Mucosa of descending colon (tissue), 3 donors: ENCODE results near the gene CNTN4. TPM values are rescaled to one million over a fixed set of nuclear protein-coding genes. Genes with fewer than 3 reads are reported as not detected.

Experiments used
- ATAC-seq: fragments of 200-7000 bp; cut with Tn5 transposase; one replicate; pipeline ENCODE4 v1.9.1; 2020; ENCODE audit warnings: mild to moderate bottlenecking, moderate library complexity
- DNase-seq, 3 donors: peaks; one replicate each; pipeline ENCODE4 v3.0.0-alpha.2; 2020
- H3K36me3 ChIP-seq: fragments of 200-600 bp; one replicate; pipeline ENCODE4 v1.8.0; 2021; ENCODE audit warnings: low read depth, mild to moderate bottlenecking
- H3K4me1 ChIP-seq: fragments of 200-600 bp; one replicate; pipeline ENCODE4 v1.8.0; 2021; ENCODE audit warnings: low read depth, mild to moderate bottlenecking
- H3K4me3 ChIP-seq: fragments of 200-600 bp; one replicate; pipeline ENCODE4 v1.8.0; 2021; ENCODE audit warnings: mild to moderate bottlenecking
- H3K9me3 ChIP-seq: fragments of 200-600 bp; one replicate; pipeline ENCODE4 v1.8.0; 2021; ENCODE audit warnings: mild to moderate bottlenecking
- CTCF ChIP-seq: fragments of 200-600 bp; IDR thresholded peaks from one replicate; pipeline ENCODE4 v1.8.0; 2022; ENCODE audit warnings: antibody characterized with exemption, mild to moderate bottlenecking
- intact Hi-C, 2 donors: fragments of 100-400 bp; cut with DNase I in 1 of 2; cut with micrococcal nuclease in 1 of 2; formaldehyde crosslinking; loops; one replicate each; pipeline versions ENCODE4 v1.11.0 to v1.11.1; 2022; cut with DNase I, micrococcal nuclease
- total RNA-seq, 3 donors: library from RNA; stranded (reverse); fragmentation: NEBNext Ultra II Directional in 2 of 3; extraction: Animal tissue kit (Norgen Biotek cat#: 25700) in 2 of 3; gene quantifications; one replicate each; pipeline versions ENCODE4 v1.2.1 to v1.2.4, GENCODE V29; 2021 to 2023
- donor health status: DM: no; HTN: no; CAD: no; lungs with moderate emphysema.
- donor health status: DM: no; HTN: no; CAD: no.
- donor health status: DM: no; HTN: yes; CAD: no.

CNTN4 gene
- total RNA-seq, 3 donors from 2014 or later, result 7.8 to 41.1 (median 13.4) TPM

GRCh38 chr3:2727610-2728318 is 629.1 kb downstream of the CNTN4 start:
- Histone ChIP-seq H3K9me3 (no peaks in the 10 kb centered on the region), H3K36me3 (no peaks in the 10 kb centered on the region), H3K4me1 (no peaks in the 10 kb centered on the region), H3K4me3 (no peak overlapping the region)
- intact Hi-C loops, result no loop called here
- no peak for TF ChIP-seq CTCF
- no peak for DNase-seq
- ATAC-seq, result no peak

GRCh38 chr3:2731843-2732242 is 633.2 kb downstream of the CNTN4 start:
- ATAC-seq (peak; percentile 74), DNase-seq (no peak)
- intact Hi-C loops, result no loop called here
- no peaks in the 10 kb centered on the region for H3K4me1 ChIP-seq
- H3K36me3 ChIP-seq, result no peaks in the 10 kb centered on the region
- H3K9me3 ChIP-seq, result no peaks in the 10 kb centered on the region
- TF ChIP-seq CTCF, result no peak
- H3K4me3 ChIP-seq, result no peak overlapping the region

GRCh38 chr3:2735392-2735894 is 636.8 kb downstream of the CNTN4 start:
- DNase-seq (no peak), ATAC-seq (no peak)
- H3K4me1 ChIP-seq, result no peaks in the 10 kb centered on the region
- no peak overlapping the region for H3K4me3 ChIP-seq
- intact Hi-C loops, result no loop called here
- H3K9me3 ChIP-seq, result no peaks in the 10 kb centered on the region
- no peaks in the 10 kb centered on the region for H3K36me3 ChIP-seq
- no peak for TF ChIP-seq CTCF

GRCh38 chr3:2741516-2741915 is 642.9 kb downstream of the CNTN4 start:
- no peaks in the 10 kb centered on the region for H3K36me3 ChIP-seq
- DNase-seq, result no peak
- intact Hi-C loops, result no loop called here
- no peak overlapping the region for H3K4me3 ChIP-seq
- no peaks in the 10 kb centered on the region for H3K9me3 ChIP-seq
- TF ChIP-seq CTCF, result no peak
- H3K4me1 ChIP-seq, result no peaks in the 10 kb centered on the region
- no peak for ATAC-seq

- H3K9me3 ChIP-seq, result no peaks in the 10 kb centered on the region
- H3K4me1 ChIP-seq, result no peaks in the 10 kb centered on the region
- peak in 1 of 3 donors; percentile 7 for DNase-seq
- intact Hi-C loops, result no loop called here
- no peak for TF ChIP-seq CTCF
- no peaks in the 10 kb centered on the region for H3K36me3 ChIP-seq
- no peak overlapping the region for H3K4me3 ChIP-seq
- no peak for ATAC-seq
Measured at GRCh38 chr3:2765002-2765579, 666.4 kb downstream of the CNTN4 start.
